Pancreas (tissue), 10 donors: ENCODE results near the gene SERPINB12. TPM values are rescaled to one million over a fixed set of nuclear protein-coding genes. Genes with fewer than 3 reads are reported as not detected.

Source experiments
- ATAC-seq, 4 donors: fragments of 200-7000 bp; cut with Tn5 transposase; one replicate each; pipeline versions ENCODE4 v1.8.0 to v1.9.1; 2020; ENCODE audit warnings: mild to moderate bottlenecking in 4 of 4, moderate library complexity in 4 of 4
- DNase-seq, 6 donors: peaks; one replicate each; pipeline ENCODE4 v3.0.0-alpha.2; 2020
- FAIRE-seq: peaks from 2 replicates; lab custom pipeline; 2012; peaks lifted over from hg19 to GRCh38; lab: Jason Lieb, UNC
- H3K27ac ChIP-seq, 4 donors: fragments of 200-600 bp; sonication (generic); 1 replicate in 3 of 4; 2 replicates in 1 of 4; pipeline versions ENCODE4 v1.5.0 to v1.8.0; 2020
- H3K27me3 ChIP-seq, 4 donors: fragments of 200-600 bp; one replicate each; pipeline ENCODE4 v1.8.0; 2021
- H3K36me3 ChIP-seq, 3 donors: fragments of 200-600 bp; sonication (generic) in 1 of 3; one replicate each; pipeline versions ENCODE4 v1.5.0 to v1.8.0; 2020 to 2021
- H3K4me1 ChIP-seq, 3 donors: fragments of 200-600 bp; one replicate each; pipeline ENCODE4 v1.8.0; 2021
- H3K4me3 ChIP-seq, 4 donors: fragments of 200-600 bp; sonication (generic) in 2 of 4; one replicate each; pipeline versions ENCODE4 v1.5.0 to v1.8.0; 2020 to 2021
- H3K9me3 ChIP-seq, 4 donors: fragments of 200-600 bp; one replicate each; pipeline ENCODE4 v1.8.0; 2021
- WGBS, 2 donors: extraction: QIAGEN DNeasy Blood & Tissue Kit; methylation state at CpG; one replicate each; pipeline ENCODE4 v1.1.7; 2013; 5-methylcytosine and 5-hydroxymethylcytosine counted together
- intact Hi-C, 3 donors: fragments of 100-400 bp; cut with DNase I; formaldehyde crosslinking; loops; one replicate each; pipeline versions ENCODE4 v1.11.1 to v1.14.2; 2022
- polyA plus RNA-seq, 2 donors: library from polyadenylated mRNA; stranded (reverse); fragments of 200-250 nt; gene quantifications; one replicate each; pipeline ENCODE4 v1.2.3, GENCODE V29; 2013
- total RNA-seq, 6 donors: library from RNA; stranded (reverse); fragmentation: NEBNext Ultra II Directional in 4 of 6; extraction: Animal tissue kit (Norgen Biotek cat#: 25700) in 4 of 6; gene quantifications; one replicate each; pipeline versions ENCODE4 v1.2.1 to v1.2.4, GENCODE V29; 2021 to 2023
- TF ChIP-seq, protein P1 (sequence below), 4 donors: fragments of 200-600 bp; sonication (generic) in 3 of 4; IDR thresholded peaks; one replicate each; pipeline versions ENCODE4 v1.5.0 to v1.8.0; 2021; ENCODE audit warnings: antibody characterized with exemption in 4 of 4
- donor health status: healthy with polysubstance abuse.
- donor health status: DM: no; HTN: no; CAD: no; lungs with moderate emphysema.
- donor health status: DM: no; HTN: no; CAD: no.
- donor health status: control.
- donor health status: control.
- donor health status: Bipolar disorder and iron deficiency.
- donor health status: DM: yes; HTN: yes; CAD: no.
- donor health status: DM: no; HTN: no; CAD: no.
- donor health status: DM: no; HTN: no; CAD: no.
- donor health status: DM: yes; HTN: yes; CAD: no.

The SERPINB12 gene
- total and polyA plus RNA-seq, 8 donors, result not detected

DNA sequence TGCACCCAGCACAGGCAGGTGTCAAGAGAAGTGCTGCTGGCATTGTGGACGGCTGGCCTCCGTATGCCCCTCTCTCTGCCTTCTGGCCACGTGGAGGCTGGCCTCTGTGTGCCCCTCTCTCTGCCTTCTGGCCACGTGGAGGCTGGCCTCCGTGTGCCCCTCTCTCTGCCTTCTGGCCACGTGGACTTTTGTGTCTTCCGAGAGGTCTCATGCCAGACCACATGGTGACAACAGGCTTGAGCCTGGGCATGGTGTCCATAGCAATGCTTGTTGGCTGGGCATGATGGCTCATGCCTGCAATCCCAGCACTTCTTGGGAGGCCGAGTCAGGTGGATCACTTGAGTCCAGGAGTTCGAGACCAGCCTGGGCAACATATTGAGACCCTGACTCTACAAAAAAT, 25.7 kb downstream of the SERPINB12 start:
- FAIRE-seq, result no peak
- Histone ChIP-seq H3K4me3 (no peak overlapping the region), H3K27me3 (no peaks in the 10 kb centered on the region), H3K36me3 (no peaks in the 10 kb centered on the region), H3K4me1 (no peaks in the 10 kb centered on the region), H3K27ac (no peak overlapping the region), H3K9me3 (no peaks in the 10 kb centered on the region)
- ATAC-seq, result no peak
- intact Hi-C loops, result no loop called here
- 63 to 74% methylated on average over 9 of the region's 9 CpGs for WGBS, 2 donors
- TF ChIP-seq, protein P1, sequence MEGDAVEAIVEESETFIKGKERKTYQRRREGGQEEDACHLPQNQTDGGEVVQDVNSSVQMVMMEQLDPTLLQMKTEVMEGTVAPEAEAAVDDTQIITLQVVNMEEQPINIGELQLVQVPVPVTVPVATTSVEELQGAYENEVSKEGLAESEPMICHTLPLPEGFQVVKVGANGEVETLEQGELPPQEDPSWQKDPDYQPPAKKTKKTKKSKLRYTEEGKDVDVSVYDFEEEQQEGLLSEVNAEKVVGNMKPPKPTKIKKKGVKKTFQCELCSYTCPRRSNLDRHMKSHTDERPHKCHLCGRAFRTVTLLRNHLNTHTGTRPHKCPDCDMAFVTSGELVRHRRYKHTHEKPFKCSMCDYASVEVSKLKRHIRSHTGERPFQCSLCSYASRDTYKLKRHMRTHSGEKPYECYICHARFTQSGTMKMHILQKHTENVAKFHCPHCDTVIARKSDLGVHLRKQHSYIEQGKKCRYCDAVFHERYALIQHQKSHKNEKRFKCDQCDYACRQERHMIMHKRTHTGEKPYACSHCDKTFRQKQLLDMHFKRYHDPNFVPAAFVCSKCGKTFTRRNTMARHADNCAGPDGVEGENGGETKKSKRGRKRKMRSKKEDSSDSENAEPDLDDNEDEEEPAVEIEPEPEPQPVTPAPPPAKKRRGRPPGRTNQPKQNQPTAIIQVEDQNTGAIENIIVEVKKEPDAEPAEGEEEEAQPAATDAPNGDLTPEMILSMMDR (IDR thresholded peaks at IDR 0.05), result no peak
- peak in 1 of 6 donors; percentile 33 for DNase-seq

DNA sequence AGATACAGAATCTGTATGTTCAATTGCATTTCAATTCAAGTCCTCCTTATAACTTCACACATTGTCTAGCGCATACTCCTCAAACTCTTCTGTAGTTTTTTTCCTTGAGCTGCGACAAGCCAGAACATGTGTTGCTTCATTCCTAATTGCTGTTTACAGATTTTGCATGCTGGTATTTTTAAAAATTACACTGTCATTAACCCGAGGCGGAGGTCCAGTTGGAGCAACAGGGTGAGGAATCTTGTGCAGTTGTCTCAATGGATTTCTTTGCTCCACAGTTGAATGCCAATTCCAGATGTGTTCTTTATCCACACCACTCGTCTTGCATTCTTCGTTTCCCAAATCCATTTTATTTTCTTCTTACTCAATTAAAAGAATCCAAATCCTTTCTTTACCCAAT, 28.6 kb downstream of the SERPINB12 start:
- H3K36me3 ChIP-seq, result no peaks in the 10 kb centered on the region
- ATAC-seq, result no peak
- no peak for FAIRE-seq
- intact Hi-C loops, result loop anchor here in 1 of 3 donors (5.0 kb wide), 1 partner anchor 48 kb away; no protein-coding TSS in a partner anchor
- no peaks in the 10 kb centered on the region for H3K9me3 ChIP-seq
- no peak for DNase-seq
- WGBS, 2 donors, result 65 to 71% methylated on average over 6 of the region's 6 CpGs
- TF ChIP-seq, protein P1 (IDR thresholded peaks at IDR 0.05), result no peak
- H3K27me3 ChIP-seq, result no peaks in the 10 kb centered on the region
- no peaks in the 10 kb centered on the region for H3K4me1 ChIP-seq
- H3K4me3 ChIP-seq, result no peak overlapping the region
- H3K27ac ChIP-seq, result no peak overlapping the region

- FAIRE-seq (no peak), DNase-seq (no peak)
- intact Hi-C loops, result loop anchor here in 1 of 3 donors (5.0 kb wide), 1 partner anchor 63 kb away; no protein-coding TSS in a partner anchor
Measured at GRCh38 chr18:63575681-63576080, 33.5 kb downstream of the SERPINB12 start.

DNA sequence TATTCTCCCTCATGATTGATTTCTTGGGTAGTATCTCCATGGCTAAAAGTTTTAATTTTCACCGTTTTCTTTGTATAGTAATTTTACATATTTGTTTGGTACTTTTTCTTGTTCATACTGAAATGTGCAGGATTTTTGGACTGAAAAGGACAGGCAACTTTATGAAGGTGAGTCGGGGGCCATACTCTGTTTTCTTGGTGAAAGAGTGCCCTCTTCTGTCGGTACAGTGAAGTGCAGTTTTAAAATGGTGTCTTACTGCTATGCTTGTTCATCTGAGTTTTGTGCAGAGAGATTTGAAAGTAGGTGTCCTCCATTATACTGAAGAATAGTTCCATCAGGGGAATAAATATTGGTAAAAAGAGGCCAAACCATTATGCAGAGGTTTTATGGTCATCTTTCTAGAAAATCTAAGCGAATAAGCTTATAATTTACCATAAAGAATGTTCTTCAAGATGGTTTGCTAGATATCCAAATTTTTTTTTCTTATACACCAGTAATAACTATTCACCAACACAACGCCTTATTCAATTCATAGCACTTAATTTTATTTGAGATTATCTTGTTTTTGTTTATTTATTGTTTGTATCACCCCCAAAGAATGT, 36.3 kb downstream of the SERPINB12 start:
- no peak overlapping the region for H3K27ac ChIP-seq
- TF ChIP-seq, protein P1 (IDR thresholded peaks at IDR 0.05), result peak; percentile 45 to 59 (median 52)
- ATAC-seq (peak in 3 of 4 donors; percentile 65 to 84 (median 73)), FAIRE-seq (peak; percentile 64), DNase-seq (peak in 2 of 6 donors; percentile 15 to 33)
- whole genome bisulfite sequencing, 2 donors, result 5 to 7% methylated on average over 5 of the region's 5 CpGs
- H3K4me1 ChIP-seq, result no peaks in the 10 kb centered on the region
- H3K27me3 ChIP-seq, result no peaks in the 10 kb centered on the region
- H3K36me3 ChIP-seq, result no peaks in the 10 kb centered on the region
- H3K9me3 ChIP-seq, result no peaks in the 10 kb centered on the region
- intact Hi-C loops, result loop anchor here in 1 of 3 donors (5.0 kb wide), 1 partner anchor 66 kb away; no protein-coding TSS in a partner anchor
- H3K4me3 ChIP-seq, result no peak overlapping the region

More at GRCh38 chr18:63575681-63576080, 33.5 kb downstream of the SERPINB12 start:
- Histone ChIP-seq H3K27me3 (no peaks in the 10 kb centered on the region), H3K27ac (no peak overlapping the region), H3K4me3 (no peak overlapping the region), H3K4me1 (no peaks in the 10 kb centered on the region), H3K36me3 (no peaks in the 10 kb centered on the region), H3K9me3 (no peaks in the 10 kb centered on the region)
- TF ChIP-seq, protein P1 (IDR thresholded peaks at IDR 0.05), result no peak
- no peak for ATAC-seq

GRCh38 chr18:63579616-63580015, 37.4 kb downstream of the SERPINB12 start:
- H3K4me1 ChIP-seq, result no peaks in the 10 kb centered on the region
- intact Hi-C loops, result loop anchor here in 1 of 3 donors (5.0 kb wide), 1 partner anchor 67 kb away; no protein-coding TSS in a partner anchor
- H3K4me3 ChIP-seq, result no peak overlapping the region
- H3K27me3 ChIP-seq, result no peaks in the 10 kb centered on the region
- no peaks in the 10 kb centered on the region for H3K9me3 ChIP-seq
- no peaks in the 10 kb centered on the region for H3K36me3 ChIP-seq
- 29 to 37% methylated on average over 2 of the region's 2 CpGs for WGBS, 2 donors
- no peak for ATAC-seq
- TF ChIP-seq, protein P1 (IDR thresholded peaks at IDR 0.05), result no peak
- no peak for DNase-seq
- H3K27ac ChIP-seq, result no peak overlapping the region
- no peak for FAIRE-seq
